Measurements from ENCODE around the gene C4orf46.

Gene C4orf46

DNA sequence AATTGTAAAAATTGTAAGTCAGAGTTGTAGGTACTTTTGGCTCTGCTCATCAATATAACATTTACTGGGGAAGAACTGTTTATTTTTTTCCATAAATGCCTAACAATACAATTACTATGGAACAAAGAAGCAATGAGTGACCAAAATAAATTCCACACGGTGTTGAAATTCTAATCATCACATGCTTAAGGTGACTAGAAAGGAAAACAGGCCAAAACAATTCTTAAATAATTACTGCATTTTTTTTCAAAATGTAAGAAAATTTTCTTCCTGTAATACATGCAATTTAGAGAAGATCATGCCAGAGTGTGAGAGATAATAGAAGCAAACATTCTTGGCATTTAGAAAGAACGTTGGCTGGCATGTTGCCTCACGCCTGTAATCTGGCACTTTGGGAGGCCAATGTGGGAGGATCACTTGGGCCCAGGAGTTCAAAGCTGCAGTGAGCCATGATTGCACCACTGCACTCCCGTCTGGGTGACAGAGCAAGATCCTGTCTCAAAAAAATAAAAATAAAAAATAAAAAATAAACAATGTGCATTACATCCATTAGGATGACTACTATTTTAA, 22.5 kb downstream of the C4orf46 start:
- DNase-seq: no peak

DNA sequence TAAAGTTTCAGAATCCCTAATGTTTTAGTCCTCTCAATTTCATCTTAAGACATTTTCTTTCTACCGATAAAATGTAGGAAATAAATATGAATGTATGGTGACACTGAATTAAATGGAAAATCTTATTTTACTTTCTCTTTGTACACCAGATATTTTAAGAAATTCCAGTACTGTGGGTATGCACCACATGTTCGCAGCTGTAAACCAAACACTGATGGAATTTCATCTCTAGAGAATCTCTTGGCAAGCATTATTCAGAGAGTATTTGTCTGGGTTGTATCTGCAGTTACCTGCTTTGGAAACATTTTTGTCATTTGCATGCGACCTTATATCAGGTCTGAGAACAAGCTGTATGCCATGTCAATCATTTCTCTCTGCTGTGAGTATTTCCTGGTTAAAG, 26.9 kb downstream of the C4orf46 start:
- no peak for DNase-seq

DNA sequence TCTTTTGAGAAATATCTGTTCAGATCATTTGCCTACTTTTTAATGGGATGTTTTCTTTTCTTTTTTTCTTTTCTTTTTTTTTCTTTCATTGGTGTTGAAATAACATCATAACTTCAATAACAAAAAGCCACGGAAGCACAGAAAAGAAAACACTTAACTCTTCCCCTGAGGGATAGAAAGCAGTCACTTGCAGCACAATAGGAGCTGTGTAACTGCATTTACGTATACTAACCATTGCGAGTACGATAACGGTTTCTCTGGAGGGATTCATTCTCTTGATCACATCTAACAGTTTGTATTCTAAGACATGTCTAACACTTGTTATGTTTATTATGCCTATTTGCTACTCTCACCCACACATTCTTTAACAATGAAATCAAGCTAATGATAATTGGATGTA, 27.3 kb downstream of the C4orf46 start:
- DNase-seq: no peak

DNA sequence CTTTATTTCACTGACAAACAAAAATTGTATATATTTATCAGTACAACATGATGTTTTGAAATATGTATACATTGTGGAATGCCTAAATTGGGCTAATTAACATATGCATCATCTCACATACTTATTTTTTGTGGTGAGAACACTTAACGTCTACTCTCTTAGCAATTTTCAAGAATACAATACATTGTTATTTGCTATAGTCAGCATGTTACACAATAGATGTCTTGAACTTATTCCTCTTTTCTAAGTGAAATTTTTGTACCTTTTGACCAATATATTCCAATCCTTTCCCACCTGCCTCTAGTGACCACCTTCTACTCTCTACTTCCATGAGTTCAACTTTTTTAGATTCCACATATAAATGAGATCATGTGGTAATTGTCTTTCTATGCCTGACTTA, 35.1 kb downstream of the C4orf46 start:
- DNase-seq: no peak

DNA sequence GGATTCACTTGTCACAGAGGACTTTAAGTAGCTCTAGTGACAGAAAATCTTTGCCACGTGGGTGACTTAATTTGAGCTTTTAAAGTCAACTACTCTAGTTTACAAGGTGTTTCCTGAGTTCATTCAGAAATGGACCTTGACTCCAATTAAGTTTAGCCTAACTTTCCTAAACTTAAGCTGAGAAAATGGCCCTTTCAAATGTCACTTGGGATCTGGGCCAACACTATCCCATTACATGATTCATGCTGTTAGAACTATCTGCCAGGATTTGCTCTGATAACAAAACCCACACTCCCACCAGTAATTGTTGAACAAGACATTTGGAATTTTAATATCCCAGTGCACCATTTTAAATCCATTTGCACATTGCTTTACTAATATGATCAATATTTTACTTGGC, 40.8 kb downstream of the C4orf46 start:
- no peak for DNase-seq

DNA sequence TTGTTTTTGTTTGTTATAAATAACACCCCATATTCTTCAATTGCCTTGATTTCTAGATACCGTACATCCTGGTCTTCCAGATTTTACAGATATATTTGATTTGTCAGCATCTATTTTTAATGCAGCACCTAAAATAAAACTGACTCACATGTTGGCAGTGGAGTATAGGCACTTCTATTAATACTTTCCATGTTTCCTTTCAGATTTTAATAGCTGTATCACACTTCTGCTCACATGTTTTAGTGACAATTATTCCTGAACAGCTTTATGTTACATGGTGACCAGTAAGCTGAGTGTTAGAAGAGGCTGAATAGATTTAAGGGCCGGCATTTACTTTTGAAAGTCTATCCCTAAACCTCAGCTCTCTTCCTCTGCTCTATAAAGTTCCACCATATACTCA, 46.1 kb downstream of the C4orf46 start:
- DNase-seq: no peak

DNA sequence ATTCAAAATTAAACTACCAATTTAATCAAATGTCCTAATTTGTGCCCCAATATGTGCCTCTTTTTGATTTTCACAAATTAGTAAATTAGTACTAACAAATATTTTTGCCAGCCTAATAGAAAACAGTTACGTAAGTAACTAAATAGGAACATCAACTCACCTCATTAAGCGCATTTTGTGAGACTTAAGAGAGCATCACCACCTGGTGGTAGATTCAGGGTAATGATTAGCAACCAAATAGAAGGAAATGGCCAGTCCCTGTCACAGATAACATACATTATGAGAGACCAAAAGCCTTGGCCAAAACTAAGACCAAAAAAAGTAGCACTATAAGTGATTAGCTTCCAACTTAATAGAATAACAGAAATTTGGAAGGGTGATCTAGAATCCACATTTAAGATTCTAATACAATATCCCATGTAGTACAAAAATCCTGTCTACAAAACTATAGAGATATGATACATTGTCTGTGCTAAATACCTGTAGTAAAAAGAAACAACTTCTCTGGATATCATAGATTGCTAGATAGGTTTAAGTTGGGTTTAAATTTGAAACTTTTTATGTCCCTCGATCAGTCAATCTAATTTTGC, 46.7 kb downstream of the C4orf46 start:
- no peak for DNase-seq

DNA sequence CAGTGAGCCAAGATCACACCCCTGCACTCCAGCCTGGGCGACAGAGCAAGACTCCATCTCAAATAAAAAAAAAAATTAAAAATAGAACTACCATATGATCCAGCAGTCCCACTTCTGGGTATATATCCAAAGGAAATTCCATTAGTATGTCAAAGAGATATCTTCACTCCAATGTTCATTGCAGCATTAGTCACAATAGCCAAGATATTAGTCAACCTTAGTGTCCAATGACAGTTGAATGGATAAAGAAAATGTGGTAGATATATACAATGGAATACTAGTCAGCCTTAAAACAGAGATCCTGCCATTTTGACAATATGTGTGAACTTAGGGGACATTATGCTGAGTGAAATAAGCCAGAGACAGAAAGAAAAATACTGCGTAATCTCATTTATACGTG, 49.4 kb downstream of the C4orf46 start:
- DNase-seq: no peak

DNA sequence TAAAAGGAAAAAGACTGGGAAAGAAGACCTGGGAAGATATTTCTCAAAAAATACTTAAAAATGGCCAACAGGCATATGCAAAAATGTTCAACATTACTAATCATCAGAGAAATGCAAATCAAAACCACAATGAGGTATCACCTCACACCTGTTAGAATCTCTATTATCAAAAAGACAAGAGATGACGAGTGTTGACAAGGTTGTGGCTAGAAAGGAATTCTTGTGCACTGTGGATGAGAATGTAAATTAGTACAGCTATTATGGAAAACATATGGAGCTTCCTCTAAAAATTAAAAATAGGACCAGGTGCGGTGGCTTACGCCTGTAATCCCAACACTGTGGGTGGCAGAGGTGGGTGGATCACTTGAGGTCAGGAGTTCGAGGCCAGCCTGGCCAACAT, 50.0 kb downstream of the C4orf46 start:
- no peak for DNase-seq

DNA sequence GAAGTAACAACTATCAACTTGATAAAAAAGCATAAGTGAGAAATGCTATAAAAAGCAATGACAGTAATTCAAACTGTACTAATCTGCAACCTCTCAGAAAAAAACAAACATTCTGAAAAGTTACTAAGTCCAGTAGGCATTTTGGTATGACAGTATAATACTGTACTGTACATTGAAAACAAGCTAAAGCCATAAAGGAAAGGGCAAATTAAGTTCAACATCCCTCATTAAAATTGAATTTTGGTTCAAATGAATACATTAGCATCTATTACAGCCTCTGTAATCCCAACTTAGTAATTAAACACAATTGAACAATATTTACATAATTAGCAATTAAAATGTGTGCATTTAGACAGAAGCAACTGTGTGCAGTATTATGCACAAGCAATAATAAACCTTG, 53.7 kb downstream of the C4orf46 start:
- DNase-seq: no peak

All from effector CD4-positive, alpha-beta T cell (primary cell).